B cell (primary cell): ENCODE results near the gene RAPGEF6.

ENCODE experiments used
- EZH2 ChIP-seq: IDR thresholded peaks from 2 replicates; pipeline ENCODE4 v1.6.1; 2012; ENCODE audit warnings: borderline replicate concordance, low read depth, mild to moderate bottlenecking, moderate library complexity, low read length; ENCODE audit not compliant: insufficient read depth, poor library complexity, severe bottlenecking
- TF ChIP-seq, protein P1 (sequence below): fragments of 200-600 bp; IDR thresholded peaks from one replicate; pipeline ENCODE4 v1.8.0; 2022; ENCODE audit warnings: antibody characterized with exemption, mild to moderate bottlenecking

- TF ChIP-seq, protein P1, sequence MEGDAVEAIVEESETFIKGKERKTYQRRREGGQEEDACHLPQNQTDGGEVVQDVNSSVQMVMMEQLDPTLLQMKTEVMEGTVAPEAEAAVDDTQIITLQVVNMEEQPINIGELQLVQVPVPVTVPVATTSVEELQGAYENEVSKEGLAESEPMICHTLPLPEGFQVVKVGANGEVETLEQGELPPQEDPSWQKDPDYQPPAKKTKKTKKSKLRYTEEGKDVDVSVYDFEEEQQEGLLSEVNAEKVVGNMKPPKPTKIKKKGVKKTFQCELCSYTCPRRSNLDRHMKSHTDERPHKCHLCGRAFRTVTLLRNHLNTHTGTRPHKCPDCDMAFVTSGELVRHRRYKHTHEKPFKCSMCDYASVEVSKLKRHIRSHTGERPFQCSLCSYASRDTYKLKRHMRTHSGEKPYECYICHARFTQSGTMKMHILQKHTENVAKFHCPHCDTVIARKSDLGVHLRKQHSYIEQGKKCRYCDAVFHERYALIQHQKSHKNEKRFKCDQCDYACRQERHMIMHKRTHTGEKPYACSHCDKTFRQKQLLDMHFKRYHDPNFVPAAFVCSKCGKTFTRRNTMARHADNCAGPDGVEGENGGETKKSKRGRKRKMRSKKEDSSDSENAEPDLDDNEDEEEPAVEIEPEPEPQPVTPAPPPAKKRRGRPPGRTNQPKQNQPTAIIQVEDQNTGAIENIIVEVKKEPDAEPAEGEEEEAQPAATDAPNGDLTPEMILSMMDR = no peak
- TF ChIP-seq EZH2 = no peak
Measured at GRCh38 chr5:131639148-131639547, 4.1 kb upstream of the RAPGEF6 start.
